GOT3 (cell line): ENCODE measurements around the gene MOAP1.
"Not testable (repeated sequence)": the region's sequence is repeated elsewhere in the genome, so short reads cannot be mapped to it uniquely, and the experiment has no call there.

ENCODE experiments used
- DNase-seq: peaks from one replicate; lab custom pipeline; 2025; ENCODE audit warnings: mixed read lengths; lab: John Stamatoyannopoulos, UW

MOAP1 gene

DNA sequence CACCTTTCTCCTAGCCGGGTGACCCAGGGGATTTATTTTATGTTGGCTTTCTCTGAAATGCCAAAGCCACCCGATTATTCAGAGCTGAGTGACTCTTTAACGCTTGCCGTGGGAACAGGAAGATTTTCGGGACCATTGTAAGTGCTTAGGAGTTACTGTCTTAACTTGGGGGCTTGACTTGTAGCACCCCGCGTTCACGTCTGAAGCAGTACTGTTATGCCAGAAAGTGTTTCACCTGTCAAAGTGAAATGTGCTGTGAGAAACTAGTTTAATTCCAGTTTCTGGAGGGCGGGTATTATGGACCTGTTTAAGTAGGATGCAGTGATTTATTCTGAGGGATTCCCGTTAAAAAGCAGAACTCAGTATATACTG lies 638 bp upstream of the MOAP1 start:
- DNase-seq, result no peak

DNA sequence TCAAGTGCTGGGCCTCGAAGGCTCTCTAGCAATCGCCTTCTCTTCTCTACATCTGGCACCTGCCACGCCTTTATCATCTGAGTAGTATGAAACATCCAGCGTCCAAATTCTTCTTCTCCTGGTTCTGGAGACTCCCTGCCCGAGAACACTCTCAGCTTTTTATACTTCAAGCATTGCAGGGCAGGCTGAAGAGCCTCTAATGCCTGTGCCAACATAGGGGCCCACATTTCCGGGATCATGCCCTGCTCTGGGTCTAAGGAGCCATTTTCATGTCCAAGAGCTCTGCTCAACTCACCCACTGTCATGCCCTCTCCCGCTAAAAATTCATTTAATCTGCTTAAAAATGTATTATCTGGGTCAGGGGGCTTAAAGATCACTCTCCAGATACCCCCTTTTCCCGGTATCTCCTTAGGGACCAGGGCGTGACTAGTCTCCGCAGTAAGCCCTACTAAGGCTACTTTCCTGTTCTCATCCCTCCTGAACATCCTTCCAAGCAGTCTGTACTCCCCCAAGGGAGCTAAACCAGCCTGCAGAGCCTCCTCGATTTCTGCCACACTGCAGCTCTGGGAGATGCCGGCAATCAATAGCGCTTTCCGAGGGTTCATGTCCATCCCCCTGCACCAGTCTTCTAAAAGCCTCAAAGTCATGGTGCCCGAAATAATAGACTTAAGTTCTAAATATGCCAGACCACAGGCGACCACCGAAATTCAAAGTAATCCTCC lies 940 bp downstream of the MOAP1 start:
- no peak for DNase-seq

GRCh38 chr14:93175492-93175891 lies 9.2 kb downstream of the MOAP1 start:
- DNase-seq, result no peak

GRCh38 chr14:93174731-93175130 lies 10.0 kb downstream of the MOAP1 start:
- DNase-seq, result not testable (repeated sequence)

- no peak for DNase-seq
Measured at GRCh38 chr14:93173943-93174395, 10.7 kb downstream of the MOAP1 start.

DNA sequence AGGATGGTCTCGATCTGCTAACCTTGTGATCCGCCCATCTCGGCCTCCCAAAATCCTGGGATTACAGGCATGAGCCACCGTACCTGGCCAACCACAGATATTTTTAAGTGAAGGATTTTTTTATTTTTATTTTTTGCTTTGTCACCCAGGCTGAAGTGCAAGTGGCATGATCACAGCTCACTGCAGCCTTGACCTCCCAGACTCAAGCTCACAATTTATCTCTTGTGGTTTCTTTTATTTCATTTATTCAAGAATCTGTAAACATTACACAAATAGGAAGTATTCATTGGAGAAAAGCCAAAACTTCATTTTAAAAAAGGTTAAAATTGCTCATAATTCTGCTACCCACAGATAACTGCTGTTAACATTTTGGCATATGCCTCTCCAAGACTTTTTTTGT lies 13.3 kb downstream of the MOAP1 start:
- DNase-seq, result no peak

DNA sequence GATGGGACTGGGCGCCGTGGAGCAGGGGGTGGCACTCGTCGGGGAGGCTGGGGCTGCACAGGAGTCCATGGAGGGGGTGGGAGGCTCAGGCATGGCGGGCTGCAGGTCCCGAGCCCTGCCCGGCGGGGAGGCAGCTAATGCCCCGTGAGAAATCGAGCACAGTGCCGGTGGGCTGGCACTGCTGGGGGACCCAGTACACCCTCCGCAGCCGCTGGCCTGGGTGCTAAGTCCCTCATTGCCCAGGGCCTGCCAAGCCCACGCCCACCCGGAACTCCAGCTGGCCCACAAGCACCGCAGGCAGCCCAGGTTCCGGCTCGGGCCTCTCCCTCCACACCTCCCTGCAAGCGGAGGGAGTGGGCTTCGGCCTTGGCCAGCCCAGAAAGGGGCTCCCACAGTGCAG lies 14.6 kb downstream of the MOAP1 start:
- DNase-seq, result not testable (repeated sequence)

GRCh38 chr14:93169619-93170018 lies 15.1 kb downstream of the MOAP1 start:
- DNase-seq, result not testable (repeated sequence)

- not testable (repeated sequence) for DNase-seq
Measured at GRCh38 chr14:93168610-93169009, 16.1 kb downstream of the MOAP1 start.

- not testable (repeated sequence) for DNase-seq
Measured at GRCh38 chr14:93165271-93166265, 19.1 kb downstream of the MOAP1 start.

DNA sequence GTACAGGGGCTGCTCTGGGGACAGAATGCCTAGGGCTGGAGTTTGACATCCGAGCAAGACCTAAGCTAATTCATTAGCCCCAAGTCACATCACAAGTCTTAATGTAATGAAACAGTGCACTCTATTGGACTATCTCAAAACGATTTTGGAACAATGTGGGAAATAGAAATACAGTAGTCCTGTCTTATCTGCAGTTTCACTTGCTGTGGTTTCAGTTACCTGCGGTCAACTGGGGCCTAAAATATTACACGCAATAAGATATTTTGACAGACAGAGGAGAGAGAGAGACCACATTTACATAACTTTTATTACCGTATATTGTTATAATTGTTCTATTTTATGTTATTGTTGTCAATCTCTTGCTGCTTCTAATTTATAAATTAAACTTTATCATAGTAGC lies 21.1 kb downstream of the MOAP1 start:
- no peak for DNase-seq

DNA sequence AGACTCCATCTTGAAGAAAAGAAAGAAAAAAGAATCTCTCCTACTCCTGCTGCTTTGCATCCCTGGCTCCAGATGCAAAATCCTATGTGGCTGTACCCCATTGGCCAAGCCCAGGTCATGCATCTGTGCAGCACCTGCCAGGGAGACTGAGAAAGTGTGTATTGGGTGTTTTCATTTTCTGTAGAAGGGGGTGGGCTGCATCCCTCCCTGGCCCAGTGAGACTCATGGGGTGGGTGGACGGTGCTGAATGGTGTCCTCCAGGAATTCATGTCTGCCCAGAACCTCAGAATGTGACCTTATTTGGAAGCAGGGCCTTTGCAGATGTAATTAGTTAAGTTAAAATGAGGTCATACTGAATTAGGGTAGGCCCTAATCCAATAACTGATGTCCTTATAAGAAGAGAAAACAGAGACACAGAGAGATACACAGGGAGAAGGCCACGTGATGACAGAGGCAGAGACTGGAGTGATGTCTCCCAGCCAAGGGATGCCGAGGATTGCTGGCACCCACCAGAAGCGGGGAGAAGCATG lies 23.2 kb downstream of the MOAP1 start:
- no peak for DNase-seq

GRCh38 chr14:93160353-93160801 lies 24.3 kb downstream of the MOAP1 start:
- DNase-seq, result no peak

GRCh38 chr14:93159625-93160352 lies 24.9 kb downstream of the MOAP1 start:
- DNase-seq, result not testable (repeated sequence)

DNA sequence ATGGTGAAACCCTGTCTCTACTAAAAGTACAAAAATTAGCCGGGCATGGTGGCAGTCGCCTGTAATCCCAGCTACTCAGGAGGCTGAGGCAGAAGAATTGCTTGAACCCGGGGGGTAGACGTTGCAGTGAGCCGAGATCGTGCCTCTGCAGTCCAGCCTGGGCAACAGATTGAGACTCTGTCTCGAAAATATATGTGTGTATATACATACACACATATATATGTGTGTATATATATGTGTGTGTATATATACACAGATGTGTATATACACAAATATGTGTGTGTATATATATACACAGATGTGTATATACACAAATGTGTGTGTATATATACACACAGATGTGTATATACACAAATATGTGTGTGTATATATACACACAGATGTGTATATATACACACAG lies 26.3 kb downstream of the MOAP1 start:
- DNase-seq, result not testable (repeated sequence)

- no peak for DNase-seq
Measured at GRCh38 chr14:93156693-93157369, 27.9 kb downstream of the MOAP1 start.

GRCh38 chr14:93155667-93156066 lies 29.0 kb downstream of the MOAP1 start:
- no peak for DNase-seq

GRCh38 chr14:93153121-93153520 lies 31.6 kb downstream of the MOAP1 start:
- no peak for DNase-seq

DNA sequence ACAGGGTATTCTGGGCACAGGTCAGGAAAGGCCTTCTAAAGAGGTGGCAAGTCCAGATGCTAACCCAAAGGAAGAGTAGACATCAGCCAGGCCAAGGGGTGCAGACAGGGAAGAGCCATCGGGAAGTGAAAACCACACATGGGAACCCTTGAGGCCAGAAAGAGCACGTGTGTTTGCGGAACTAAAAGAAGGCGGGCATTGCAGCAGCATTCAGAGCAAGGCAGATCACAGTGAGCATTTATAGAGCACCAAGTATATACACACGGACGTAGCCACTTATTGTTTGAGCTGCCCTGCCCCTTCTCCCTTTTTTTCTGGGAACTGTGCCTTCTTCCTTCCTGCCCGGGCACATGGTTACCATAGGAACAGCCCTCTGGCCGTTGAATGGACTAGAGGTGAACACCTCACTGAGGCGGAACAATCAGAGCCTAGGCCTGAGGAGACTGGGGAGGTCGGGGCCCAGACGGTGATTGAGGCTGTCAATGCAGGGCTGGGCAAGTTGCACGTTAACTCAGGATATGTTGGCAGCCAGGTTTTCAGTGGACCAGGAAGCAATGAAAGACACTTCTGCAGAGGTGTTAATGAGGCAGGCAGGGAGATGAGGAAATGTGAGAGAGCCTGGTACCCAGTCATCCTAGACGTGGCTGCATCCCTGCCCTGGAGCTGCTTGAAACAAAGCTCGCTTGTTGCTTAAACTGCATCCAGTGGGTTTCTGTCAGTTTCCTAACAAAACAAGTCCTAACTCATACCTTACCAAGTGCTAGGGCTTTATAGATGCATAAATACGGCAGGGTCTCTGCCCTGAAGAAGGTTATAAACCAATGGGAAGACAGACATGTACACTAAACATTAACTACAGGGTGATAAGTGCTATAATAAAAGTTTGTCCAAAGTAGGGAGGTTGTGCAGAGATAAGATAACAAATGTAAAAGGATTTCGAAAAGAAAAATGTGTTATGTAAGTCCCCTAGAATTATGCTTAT lies 34.2 kb downstream of the MOAP1 start:
- no peak for DNase-seq

- no peak for DNase-seq
Measured at GRCh38 chr14:93148979-93149378, 35.7 kb downstream of the MOAP1 start.
